PC-9 (cell line): ENCODE data around the gene VSIG8.

Experiments
- EZH2 ChIP-seq: fragments of 200-600 bp; sonication (generic); IDR thresholded peaks from 2 replicates; pipeline ENCODE4 v1.8.0; 2017; ENCODE audit warnings: antibody characterized with exemption, low read depth
- TF ChIP-seq, protein P1 (sequence below): fragments of 200-600 bp; sonication (generic); conservative IDR thresholded peaks from 2 replicates; pipeline ENCODE4 v1.6.1; 2017; ENCODE audit warnings: mixed run types, antibody characterized with exemption, mild to moderate bottlenecking, moderate library complexity

DNA sequence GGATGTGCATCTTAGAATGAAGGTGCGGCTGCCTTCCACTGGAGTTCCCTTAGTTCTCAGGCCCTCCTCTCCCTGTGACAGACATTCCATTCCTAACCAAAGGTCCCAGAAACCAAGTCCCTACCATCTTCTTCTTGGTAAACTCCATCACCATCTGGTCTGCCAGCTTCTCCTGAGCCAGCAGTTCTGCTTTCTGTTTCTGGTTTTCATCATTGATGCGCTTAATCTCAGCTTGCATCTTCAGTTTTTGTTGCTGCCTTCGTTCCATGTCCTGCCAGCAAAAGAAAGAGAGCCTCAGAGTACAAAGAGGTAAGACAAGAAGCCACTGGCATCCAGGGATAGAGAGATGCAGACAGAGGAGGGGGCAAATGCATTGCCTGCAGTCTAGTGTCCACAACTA is 18.0 kb upstream of the VSIG8 start:
- TF ChIP-seq, protein P1, sequence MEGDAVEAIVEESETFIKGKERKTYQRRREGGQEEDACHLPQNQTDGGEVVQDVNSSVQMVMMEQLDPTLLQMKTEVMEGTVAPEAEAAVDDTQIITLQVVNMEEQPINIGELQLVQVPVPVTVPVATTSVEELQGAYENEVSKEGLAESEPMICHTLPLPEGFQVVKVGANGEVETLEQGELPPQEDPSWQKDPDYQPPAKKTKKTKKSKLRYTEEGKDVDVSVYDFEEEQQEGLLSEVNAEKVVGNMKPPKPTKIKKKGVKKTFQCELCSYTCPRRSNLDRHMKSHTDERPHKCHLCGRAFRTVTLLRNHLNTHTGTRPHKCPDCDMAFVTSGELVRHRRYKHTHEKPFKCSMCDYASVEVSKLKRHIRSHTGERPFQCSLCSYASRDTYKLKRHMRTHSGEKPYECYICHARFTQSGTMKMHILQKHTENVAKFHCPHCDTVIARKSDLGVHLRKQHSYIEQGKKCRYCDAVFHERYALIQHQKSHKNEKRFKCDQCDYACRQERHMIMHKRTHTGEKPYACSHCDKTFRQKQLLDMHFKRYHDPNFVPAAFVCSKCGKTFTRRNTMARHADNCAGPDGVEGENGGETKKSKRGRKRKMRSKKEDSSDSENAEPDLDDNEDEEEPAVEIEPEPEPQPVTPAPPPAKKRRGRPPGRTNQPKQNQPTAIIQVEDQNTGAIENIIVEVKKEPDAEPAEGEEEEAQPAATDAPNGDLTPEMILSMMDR = no peak
- no peak for TF ChIP-seq EZH2
